ENCODE measurements around the gene PDGFRB.

DNA sequence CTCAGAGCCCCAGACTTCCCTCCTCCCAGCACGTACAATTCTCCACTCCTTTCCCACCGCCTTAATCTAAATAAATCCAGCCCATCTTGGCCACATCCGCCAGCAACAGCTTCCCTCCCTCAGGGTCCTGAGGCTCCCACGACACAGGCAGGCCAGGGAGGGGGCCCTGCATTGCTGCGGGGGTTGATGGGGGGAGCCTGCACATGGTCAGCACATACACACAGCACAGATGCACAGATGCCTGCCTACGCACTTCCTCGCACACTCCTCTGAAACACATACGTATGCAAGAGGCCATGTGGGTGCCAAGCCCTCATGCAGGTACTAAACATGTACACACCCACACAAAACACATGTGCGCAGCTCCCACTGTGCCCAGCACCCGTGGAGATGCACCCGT lies 14.8 kb downstream of the PDGFRB start:
- TF ChIP-seq POLR2A (IDR thresholded peaks at IDR 0.05) = no peak
- TF ChIP-seq, protein P1, sequence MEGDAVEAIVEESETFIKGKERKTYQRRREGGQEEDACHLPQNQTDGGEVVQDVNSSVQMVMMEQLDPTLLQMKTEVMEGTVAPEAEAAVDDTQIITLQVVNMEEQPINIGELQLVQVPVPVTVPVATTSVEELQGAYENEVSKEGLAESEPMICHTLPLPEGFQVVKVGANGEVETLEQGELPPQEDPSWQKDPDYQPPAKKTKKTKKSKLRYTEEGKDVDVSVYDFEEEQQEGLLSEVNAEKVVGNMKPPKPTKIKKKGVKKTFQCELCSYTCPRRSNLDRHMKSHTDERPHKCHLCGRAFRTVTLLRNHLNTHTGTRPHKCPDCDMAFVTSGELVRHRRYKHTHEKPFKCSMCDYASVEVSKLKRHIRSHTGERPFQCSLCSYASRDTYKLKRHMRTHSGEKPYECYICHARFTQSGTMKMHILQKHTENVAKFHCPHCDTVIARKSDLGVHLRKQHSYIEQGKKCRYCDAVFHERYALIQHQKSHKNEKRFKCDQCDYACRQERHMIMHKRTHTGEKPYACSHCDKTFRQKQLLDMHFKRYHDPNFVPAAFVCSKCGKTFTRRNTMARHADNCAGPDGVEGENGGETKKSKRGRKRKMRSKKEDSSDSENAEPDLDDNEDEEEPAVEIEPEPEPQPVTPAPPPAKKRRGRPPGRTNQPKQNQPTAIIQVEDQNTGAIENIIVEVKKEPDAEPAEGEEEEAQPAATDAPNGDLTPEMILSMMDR (IDR thresholded peaks at IDR 0.05) = no peak

All from ovary (tissue), 3 donors.